A673 (cell line): Measurements from ENCODE around the gene NFASC. TPM values are rescaled to one million over a fixed set of nuclear protein-coding genes. Genes with fewer than 3 reads are reported as not detected.

Experiments
- BruUV-seq: library from RNA; stranded (reverse); fragments of 400-500 nt; replicated peaks from 2 replicates; lab custom pipeline; 2021; lab: Mats Ljungman, UMichigan
- CTCF ChIA-PET: fragments of 300-600 bp; sonication (Branson Sonifier 250); formaldehyde crosslinking; loops from one replicate; lab custom pipeline; 2022; ENCODE audit warnings: antibody characterized with exemption; lab: Charles Lee
- POLR2A ChIA-PET: fragments of 300-600 bp; sonication (Branson Sonifier 250); formaldehyde crosslinking; loops from one replicate; lab custom pipeline; 2022; ENCODE audit warnings: antibody characterized with exemption; ENCODE audit not compliant: low non-redundant PET; lab: Charles Lee
- DNase-seq: peaks from one replicate; pipeline ENCODE4 v3.0.0-alpha.2; 2015; ENCODE audit warnings: low spot score
- H3K27ac ChIP-seq: fragments of 200-600 bp; sonication (generic); 2 replicates; pipeline ENCODE4 v1.5.1; 2016; ENCODE audit warnings: mixed run types, low read depth, mild to moderate bottlenecking, mixed read lengths, antibody characterized with exemption, low read length; ENCODE audit not compliant: poor library complexity, severe bottlenecking
- H3K27me3 ChIP-seq: fragments of 200-600 bp; sonication (generic); replicated peaks from 2 replicates; pipeline ENCODE4 v1.6.1; 2017; ENCODE audit warnings: mixed run types, low read depth, mild to moderate bottlenecking, mixed read lengths, antibody characterized with exemption, low read length; ENCODE audit not compliant: insufficient read depth, poor library complexity
- H3K36me3 ChIP-seq: fragments of 200-600 bp; sonication (generic); 2 replicates; pipeline ENCODE4 v1.6.1; 2016; ENCODE audit warnings: mixed run types, mild to moderate bottlenecking, mixed read lengths, antibody characterized with exemption, low read length; ENCODE audit not compliant: insufficient read depth, poor library complexity, severe bottlenecking
- H3K4me1 ChIP-seq: fragments of 200-600 bp; sonication (generic); 2 replicates; pipeline ENCODE4 v1.6.1; 2017; ENCODE audit warnings: mixed run types, mild to moderate bottlenecking, mixed read lengths, antibody characterized with exemption, low read length; ENCODE audit not compliant: insufficient read depth, poor library complexity, severe bottlenecking
- H3K4me3 ChIP-seq: fragments of 200-600 bp; sonication (generic); 2 replicates; pipeline ENCODE4 v1.5.1; 2016; ENCODE audit warnings: low read depth, mixed run types, mild to moderate bottlenecking, mixed read lengths, low read length; ENCODE audit not compliant: poor library complexity, severe bottlenecking
- H3K9me3 ChIP-seq: fragments of 200-600 bp; sonication (generic); 2 replicates; pipeline ENCODE4 v1.6.1; 2016; ENCODE audit warnings: mixed run types, low read depth, mild to moderate bottlenecking, mixed read lengths, antibody characterized with exemption, low read length; ENCODE audit not compliant: poor library complexity, severe bottlenecking
- CTCF ChIP-seq: fragments of 300-800, 200-600 bp; sonication (generic); conservative IDR thresholded peaks from 2 replicates; pipeline ENCODE4 v1.5.1; 2017; ENCODE audit warnings: low read depth, mild to moderate bottlenecking, antibody characterized with exemption, low read length, moderate library complexity, mixed read lengths
- EZH2 ChIP-seq: fragments of 200-600 bp; sonication (generic); IDR thresholded peaks from 2 replicates; pipeline ENCODE4 v1.6.1; 2017; ENCODE audit warnings: borderline replicate concordance, low read depth, mild to moderate bottlenecking, mixed read lengths, antibody characterized with exemption, low read length; ENCODE audit not compliant: poor library complexity, severe bottlenecking
- intact Hi-C: fragments of 100-400 bp; cut with micrococcal nuclease; formaldehyde crosslinking; loops from one replicate; pipeline ENCODE4 v1.10.0; 2022; ENCODE audit not compliant: unreplicated experiment
- total RNA-seq: library from RNA; stranded (reverse); gene quantifications from 2 replicates; pipeline ENCODE4 v1.2.3, GENCODE V29; 2021

NFASC gene
- total RNA-seq, 1 experiment from 2014 or later = 0.24 TPM

GRCh38 chr1:205014783-205015182 is 144.1 kb downstream of the NFASC start:
- intact Hi-C loops = no loop called here
- BruUV-seq = no TSS peak
- peaks cover 5% of the 10 kb centered on the region for H3K27me3 ChIP-seq
- POLR2A ChIA-PET = no interaction called here
- no peak overlapping the region for H3K4me3 ChIP-seq
- H3K9me3 ChIP-seq = no peaks in the 10 kb centered on the region
- CTCF ChIA-PET = no interaction called here
- DNase-seq = no peak
- no peaks in the 10 kb centered on the region for H3K36me3 ChIP-seq
- TF ChIP-seq EZH2 (no peak), CTCF (no peak)
- no peak overlapping the region for H3K27ac ChIP-seq
- peaks cover 5% of the 10 kb centered on the region for H3K4me1 ChIP-seq

- peaks cover 5% of the 10 kb centered on the region for H3K4me1 ChIP-seq
- H3K9me3 ChIP-seq = no peaks in the 10 kb centered on the region
- no peak for DNase-seq
- H3K27me3 ChIP-seq = peaks cover 9% of the 10 kb centered on the region
- no TSS peak for BruUV-seq
- POLR2A ChIA-PET = no interaction called here
- intact Hi-C loops = no loop called here
- CTCF ChIA-PET = interaction anchor here (0.7 kb wide), 1 partner anchor 47 kb away, joined by 4 read pairs; no protein-coding TSS in a partner anchor
- no peaks in the 10 kb centered on the region for H3K36me3 ChIP-seq
- TF ChIP-seq EZH2 (no peak), CTCF (no peak)
- no peak overlapping the region for H3K27ac ChIP-seq
- H3K4me3 ChIP-seq = no peak overlapping the region
Observed at GRCh38 chr1:205015241-205015640, 144.6 kb downstream of the NFASC start.

GRCh38 chr1:205016075-205016474 is 145.4 kb downstream of the NFASC start:
- Histone ChIP-seq H3K27me3 (peaks cover 15% of the 10 kb centered on the region), H3K27ac (no peak overlapping the region), H3K36me3 (no peaks in the 10 kb centered on the region), H3K4me1 (peaks cover 5% of the 10 kb centered on the region), H3K4me3 (no peak overlapping the region), H3K9me3 (no peaks in the 10 kb centered on the region)
- no TSS peak for BruUV-seq
- ChIA-PET CTCF (interaction anchor here (0.7 kb wide), 1 partner anchor 46 kb away, joined by 4 read pairs; no protein-coding TSS in a partner anchor), POLR2A (no interaction called here)
- no peak for TF ChIP-seq EZH2
- no peak for TF ChIP-seq CTCF
- intact Hi-C loops = no loop called here
- DNase-seq = no peak
